Kidney glomerular epithelial cell (primary cell): ENCODE results near the gene APOBEC3A.

Experiments
- DNase-seq: peaks from one replicate; lab custom pipeline; 2025; lab: John Stamatoyannopoulos, UW

APOBEC3A gene

DNA sequence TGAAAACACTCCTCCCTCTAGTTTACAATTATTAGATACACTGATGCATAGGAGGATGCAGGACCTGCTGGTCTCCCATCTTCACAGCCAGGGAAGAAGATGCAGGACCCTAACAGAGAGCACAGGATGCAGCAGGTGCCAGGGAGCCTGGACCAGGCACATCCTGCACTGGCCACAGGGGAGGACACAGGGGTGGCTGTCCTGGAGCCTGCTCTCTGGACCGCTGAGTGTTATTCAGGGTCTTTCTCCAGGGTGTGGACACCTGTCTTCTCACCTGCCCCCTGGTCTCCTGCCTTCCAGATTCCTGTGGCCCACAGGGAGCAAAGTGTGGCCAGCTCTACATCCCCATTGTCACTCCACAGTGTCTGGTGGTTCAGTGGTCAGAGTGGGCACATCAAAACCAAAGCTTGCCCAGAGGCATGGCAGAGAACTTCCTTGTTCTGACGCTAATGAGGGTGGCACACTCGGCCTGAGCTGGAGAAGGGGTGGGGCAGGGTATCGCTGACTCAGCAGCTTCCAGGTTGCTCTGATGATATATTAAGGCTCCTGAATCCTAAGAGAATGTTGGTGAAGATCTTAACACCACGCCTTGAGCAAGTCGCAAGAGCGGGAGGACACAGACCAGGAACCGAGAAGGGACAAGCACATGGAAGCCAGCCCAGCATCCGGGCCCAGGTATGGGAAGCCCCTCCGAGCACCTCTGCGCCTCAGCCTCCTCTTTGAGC lies at the start of gene APOBEC3A:
Gene APOBEC3A, plus strand, starts transcription at position 564 of the 725 bp plus-strand sequence. Its CDS starts 83 bp downstream, at position 647.
- DNase-seq: no peak

- DNase-seq: no peak
Observed at GRCh38 chr22:38907767-38908166, 49.6 kb upstream of the APOBEC3A start.

GRCh38 chr22:38911434-38911833 lies 46.0 kb upstream of the APOBEC3A start:
- DNase-seq: no peak

DNA sequence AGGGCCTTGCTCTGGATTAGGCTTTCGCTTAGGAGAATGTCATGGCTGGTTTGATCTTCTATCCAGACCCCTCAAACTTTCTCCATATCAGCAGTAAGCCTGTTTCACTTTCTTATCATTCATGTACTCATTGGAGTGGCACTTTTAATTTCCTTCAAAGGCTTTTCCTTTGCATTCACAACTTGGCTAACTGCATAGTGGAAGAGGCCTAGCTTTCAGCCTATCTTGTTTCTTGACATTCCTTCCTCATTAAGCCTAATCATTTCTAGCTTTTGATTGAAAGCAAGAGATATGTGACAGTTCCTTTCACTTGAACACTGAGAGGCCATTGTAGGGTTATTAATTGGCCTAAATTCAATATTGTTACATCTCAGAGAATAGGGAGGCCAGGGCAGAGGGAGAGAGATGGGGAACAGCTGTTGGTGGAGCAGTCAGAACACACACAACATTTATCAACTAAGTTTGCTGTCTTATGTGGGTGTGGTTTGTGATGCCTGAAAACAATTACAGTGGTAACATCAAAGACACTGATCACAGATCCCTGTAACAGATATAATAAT lies 37.7 kb upstream of the APOBEC3A start:
- no peak for DNase-seq

DNA sequence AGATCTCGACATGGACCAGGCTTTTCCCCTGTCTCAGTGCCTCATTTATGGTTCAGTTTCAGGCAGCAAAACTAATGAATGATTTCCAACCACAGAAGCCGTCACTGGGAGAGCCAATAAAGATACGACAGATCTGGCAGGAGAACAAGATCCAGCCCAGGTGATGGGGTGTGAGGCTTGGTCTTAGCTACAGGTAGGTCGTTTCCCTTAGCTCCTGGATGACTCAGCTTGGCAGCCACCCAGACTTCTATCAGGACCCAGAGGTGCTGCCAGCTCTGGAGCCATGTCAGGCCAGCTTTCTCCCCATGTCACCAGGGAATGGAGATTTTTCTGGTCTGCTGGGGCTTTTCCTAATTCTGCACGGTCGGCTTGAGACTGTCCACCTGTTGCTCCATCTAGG lies 36.3 kb upstream of the APOBEC3A start:
- no peak for DNase-seq

DNA sequence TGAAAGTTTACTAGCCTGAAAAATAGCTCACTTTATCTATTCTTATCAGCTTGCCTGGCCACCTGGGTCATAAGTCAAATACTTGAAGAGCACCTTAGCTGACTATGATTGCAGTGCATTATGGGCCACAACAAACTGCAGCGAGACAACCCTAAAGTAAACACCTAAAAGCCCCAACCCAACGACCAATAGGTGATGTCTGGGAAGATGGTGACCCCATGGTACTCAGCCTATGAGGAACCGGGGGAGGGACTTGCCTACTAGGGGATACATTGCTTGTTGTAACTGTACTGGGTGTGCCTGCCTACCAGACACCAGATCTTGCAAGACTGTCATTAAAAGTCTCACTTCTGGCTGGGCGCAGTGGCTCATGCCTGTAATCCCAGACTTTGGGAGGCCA lies 35.6 kb upstream of the APOBEC3A start:
- no peak for DNase-seq

DNA sequence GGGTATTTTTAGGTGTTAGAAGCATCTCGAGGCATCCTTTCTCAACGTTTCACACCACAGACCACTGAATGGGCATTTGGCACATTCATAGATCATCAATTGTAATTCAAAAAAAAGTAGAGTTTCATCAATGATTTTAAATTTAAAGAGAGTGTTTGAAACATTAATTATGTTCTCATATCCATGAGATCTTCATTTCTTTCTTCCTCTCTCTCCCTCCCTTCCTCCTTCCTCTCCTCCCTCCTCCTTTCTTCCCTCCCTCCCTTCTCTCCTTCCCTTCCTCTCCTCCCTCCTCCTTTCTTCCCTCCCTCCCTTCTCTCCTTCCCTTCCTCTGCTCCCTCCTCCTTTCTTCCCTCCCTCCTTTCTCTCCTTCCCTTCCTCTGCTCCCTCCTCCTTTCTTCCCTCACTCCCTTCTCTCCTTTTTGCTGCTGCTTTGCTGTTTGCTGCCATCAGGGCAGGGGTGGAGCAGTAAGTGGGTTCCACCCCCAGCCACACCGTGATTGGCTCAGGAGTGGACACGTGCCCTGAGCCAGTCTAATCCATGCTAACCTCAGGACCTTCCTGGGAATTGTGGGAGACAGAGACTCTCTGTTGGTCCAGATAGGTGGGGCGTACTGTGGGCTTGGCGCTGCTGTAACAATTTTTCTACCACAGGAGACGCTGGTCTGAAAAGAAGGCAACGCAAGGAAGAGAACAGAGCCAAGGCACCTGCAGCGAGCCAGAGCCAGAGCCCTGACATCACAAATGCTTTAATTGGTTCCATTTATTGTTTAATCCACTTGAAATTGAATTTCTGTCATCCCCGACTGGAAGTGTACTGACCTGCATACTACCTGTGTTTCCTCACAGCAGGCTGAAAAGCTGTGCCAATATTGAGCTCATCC lies 33.7 kb upstream of the APOBEC3A start:
- peak; percentile 87 for DNase-seq

DNA sequence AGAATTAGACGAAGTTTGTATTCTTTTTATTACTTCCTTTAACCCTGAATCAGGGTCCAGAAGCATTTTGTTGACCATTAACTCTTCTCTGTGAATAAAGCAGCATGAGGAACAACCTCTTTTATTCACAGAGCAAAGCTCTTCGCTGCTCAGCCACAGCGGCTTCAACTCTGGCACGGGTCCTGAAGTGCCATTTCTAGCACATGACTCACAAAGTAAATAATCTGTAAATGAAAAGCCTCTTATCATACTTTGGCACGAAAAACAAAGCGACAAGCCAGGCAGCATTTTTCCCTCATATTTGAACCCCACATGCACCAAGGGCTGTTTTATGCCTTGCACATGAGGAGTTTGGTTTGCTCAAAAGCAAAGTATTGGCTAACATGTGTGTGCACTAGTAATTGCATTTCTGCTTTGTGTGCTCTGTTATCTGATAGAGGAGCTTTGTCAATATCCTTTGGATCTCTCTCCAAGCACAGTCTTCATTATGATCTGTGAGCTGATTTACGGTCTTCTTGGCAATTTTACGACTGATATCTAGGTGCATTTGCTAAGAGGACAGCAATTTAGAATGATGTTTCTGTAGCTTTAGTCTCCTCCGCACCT lies 33.0 kb upstream of the APOBEC3A start:
- peak; percentile 81 for DNase-seq

DNA sequence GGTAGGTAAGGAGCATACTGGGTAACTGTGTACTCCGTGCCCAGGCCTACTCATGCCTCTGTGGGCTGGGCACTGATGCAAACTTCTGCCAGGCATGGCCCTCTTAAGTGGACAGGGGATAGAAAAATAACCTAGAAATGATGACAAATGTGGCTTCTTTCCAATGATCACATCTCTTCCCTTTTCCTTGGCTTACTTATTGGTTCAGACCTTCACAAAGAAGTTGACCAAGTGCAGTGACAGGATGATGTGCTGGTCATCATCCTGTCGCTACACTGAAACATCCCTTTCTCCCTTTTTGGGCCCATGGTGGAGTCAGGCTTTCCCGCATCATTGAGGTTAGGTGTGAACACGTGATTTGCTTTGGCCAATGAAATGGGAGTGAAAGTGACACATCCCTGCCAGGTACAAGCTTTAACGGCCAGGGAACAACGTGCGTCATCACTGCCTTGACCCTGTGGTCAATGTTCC lies 31.8 kb upstream of the APOBEC3A start:
- peak; percentile 46 for DNase-seq

DNA sequence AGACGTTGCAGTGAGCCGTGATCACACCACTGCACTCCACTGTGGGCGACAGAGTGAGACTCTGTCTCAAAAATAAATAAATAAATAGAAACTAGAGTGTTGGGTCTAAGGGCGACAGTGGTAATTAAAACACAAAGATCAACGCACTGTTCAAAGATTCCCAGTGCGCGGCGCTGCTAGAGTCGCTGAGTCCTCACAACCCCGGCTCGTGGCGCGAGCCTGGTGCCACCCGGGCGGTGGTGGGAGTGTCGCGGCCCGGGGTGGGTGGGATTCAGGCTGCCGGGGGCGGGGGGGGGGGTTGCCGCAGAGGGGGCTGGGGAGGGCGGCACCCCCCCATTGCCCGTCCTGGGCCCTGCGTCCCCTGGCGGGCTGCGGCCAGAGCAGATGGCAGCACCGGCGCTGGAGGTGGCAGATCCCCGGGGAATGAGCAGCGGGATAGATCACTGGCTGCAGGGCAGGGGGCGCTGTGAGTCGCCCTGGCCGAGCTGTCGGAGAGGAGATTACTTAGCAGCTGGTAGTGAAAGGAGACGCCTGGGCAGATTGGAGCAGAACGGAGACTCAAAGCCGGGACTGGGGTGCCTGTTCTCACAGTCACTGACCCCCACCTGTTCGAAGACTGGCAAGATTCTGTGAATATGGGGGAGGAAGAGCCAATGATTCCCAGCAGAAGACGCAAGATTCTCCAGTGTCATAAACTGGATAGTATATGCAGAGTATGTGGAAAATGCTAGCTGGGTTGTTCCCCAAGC lies 30.2 kb upstream of the APOBEC3A start:
- peak; percentile 22 for DNase-seq

DNA sequence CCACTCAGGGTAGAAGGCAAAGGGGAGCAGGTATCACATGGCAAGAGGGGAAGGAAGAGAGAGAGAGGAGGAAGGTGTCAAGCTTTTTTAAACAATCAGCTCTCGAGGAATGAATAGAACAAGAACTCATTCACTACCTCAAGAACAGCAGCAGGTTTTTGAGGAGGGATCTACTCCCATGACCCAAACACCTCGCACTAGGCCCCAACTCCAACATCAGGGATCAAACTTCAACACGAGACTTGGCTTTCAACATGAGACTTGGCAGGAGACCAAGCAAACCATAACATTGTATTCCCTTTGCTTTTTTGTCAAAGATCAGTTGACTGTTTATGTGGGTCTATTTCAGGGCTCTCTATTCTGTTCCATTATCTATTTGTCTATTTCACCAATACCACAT lies 26.9 kb upstream of the APOBEC3A start:
- DNase-seq: no peak

DNA sequence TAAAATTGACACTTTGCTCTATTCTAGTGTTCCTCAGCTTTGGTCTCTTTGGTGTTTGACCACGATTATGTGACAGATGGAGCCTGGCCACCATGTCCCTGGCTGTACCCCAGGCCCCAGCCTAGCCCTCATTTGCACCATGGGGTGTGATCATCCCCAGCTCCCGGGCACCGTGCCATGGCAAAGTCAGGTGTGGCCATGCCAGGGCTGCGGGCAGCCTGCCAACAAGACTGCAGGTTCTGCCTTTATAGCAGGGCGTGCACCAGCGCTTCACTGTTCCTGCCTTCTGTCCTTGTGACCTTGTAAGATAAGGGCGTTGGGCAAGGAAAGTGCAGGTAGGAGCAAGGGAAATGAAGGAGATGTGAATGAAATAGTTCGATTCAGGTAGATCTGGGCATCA lies 22.4 kb upstream of the APOBEC3A start:
- peak; percentile 9 for DNase-seq

GRCh38 chr22:38935616-38936015 lies 21.8 kb upstream of the APOBEC3A start:
- DNase-seq: no peak

- DNase-seq: no peak
Observed at GRCh38 chr22:38936562-38936961, 20.8 kb upstream of the APOBEC3A start.

DNA sequence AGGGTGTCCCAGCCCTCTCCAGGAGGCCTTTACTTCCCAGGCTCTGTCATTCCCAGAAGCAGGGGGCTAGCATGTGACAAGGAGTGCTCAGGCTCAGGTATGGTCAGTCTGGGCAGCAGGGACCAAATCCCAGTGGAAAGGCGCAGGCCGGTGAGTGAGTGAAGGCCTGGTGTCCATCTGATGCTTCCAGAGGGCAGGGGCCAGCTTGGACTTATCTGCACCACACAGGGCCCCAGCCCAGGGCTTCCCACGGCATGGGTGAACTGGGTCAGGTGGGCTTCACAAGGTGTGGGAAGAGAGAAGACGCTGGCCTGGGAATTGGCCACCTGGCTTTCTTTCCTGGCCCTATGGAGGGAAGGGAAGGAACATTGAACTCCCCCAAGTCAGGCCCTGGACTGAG lies 20.4 kb upstream of the APOBEC3A start:
- DNase-seq: no peak

DNA sequence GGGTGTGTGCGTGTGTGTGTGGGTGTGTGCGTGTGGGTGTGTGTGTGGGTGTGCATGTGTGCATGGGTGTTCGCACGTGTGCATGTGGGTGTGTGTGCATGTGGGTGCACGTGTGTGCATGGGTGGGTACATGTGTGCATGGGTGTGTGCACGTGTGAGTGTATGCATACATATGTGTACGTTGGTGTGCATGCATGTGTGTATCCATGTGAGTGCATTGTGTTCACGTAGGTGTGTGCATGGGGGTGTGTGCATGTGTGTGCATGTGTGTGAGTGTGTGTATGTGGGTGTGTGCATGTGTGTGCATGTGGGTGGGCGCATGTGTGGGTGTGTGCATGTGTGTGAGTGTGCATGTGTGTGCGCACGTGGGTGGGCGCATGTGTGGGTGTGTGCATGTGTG lies 19.9 kb upstream of the APOBEC3A start:
- no peak for DNase-seq

- DNase-seq: no peak
Observed at GRCh38 chr22:38938221-38938620, 19.2 kb upstream of the APOBEC3A start.

- no peak for DNase-seq
Observed at GRCh38 chr22:38938925-38939324, 18.5 kb upstream of the APOBEC3A start.

DNA sequence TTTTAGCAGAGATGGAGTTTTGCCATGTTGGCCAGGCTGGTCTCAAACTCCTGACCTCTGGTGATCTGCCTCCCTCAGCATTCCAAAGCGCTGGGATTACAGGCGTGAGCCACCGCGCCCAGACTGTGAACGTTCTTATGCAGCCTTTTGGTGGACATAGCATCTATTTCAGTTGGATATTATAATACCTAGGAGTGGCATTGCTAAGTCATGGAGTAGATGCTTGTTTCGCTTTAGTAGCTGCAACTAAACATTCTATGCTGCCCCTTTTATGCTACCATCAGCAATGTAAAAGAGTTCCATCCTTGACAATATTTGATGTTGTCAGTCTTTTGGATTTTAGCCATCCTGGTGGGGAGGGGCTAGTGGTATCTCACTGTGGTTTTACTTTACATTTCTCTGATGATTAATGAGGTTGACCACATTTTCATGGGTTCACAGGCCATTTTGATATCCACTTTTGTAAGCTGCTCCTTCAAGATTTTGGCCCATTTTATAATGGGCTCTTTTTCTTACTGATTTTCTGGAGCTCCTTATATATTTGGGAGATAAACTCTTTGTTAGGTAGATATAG lies 16.5 kb upstream of the APOBEC3A start:
- DNase-seq: no peak

DNA sequence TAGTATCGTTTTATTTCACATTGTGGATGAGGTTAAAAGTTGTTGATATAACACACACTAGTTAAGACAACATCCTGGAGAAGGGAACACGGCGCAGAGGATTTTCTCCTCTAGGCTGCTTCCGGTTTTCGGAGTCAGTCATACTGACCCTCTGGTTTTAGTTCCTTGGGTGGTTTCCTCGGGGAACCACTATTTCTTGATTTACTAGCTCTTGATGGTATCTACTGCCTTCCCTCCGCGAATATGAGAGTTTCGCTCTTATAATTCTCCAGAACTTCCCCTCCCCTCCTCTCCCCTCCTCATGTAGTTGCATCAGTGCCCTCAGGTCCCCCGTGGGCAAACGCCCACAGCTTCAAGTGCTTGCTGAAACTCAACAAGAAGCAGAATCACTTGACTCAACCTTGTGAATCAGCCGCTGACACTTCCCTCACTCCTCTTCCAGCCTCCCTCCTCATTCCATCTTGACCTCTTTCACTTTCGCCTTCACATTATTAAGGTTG lies 15.9 kb upstream of the APOBEC3A start:
- no peak for DNase-seq

- DNase-seq: no peak
Observed at GRCh38 chr22:38942702-38943101, 14.7 kb upstream of the APOBEC3A start.
